GM18873 (cell line): ENCODE measurements around the gene FOLH1.
"Not testable (repeated sequence)": the region's sequence is repeated elsewhere in the genome, so short reads cannot be mapped to it uniquely, and the experiment has no call there.

ENCODE experiments used
- ATAC-seq: cut with Tn5 transposase; IDR thresholded peaks from one replicate; pipeline ENCODE4 v1.9.1; 2021; ENCODE audit warnings: mild to moderate bottlenecking, moderate library complexity, moderate number of reproducible peaks; ENCODE audit not compliant: unreplicated experiment, low FRiP score

FOLH1 gene

GRCh38 chr11:49185597-49185996, 22.8 kb downstream of the FOLH1 start:
- not testable (repeated sequence) for ATAC-seq

GRCh38 chr11:49184756-49185155, 23.6 kb downstream of the FOLH1 start:
- ATAC-seq: not testable (repeated sequence)

GRCh38 chr11:49177936-49178335, 30.5 kb downstream of the FOLH1 start:
- not testable (repeated sequence) for ATAC-seq

GRCh38 chr11:49175378-49175777, 33.0 kb downstream of the FOLH1 start:
- ATAC-seq: not testable (repeated sequence)

GRCh38 chr11:49174691-49175366, 33.6 kb downstream of the FOLH1 start:
- not testable (repeated sequence) for ATAC-seq

GRCh38 chr11:49171613-49172012, 36.8 kb downstream of the FOLH1 start:
- ATAC-seq: not testable (repeated sequence)

- ATAC-seq: not testable (repeated sequence)
Measured at GRCh38 chr11:49169579-49169978, 38.8 kb downstream of the FOLH1 start.

- ATAC-seq: not testable (repeated sequence)
Measured at GRCh38 chr11:49168992-49169391, 39.4 kb downstream of the FOLH1 start.

GRCh38 chr11:49151211-49151610, 57.2 kb downstream of the FOLH1 start:
- no peak for ATAC-seq

GRCh38 chr11:49102356-49102755, 106.0 kb downstream of the FOLH1 start:
- ATAC-seq: not testable (repeated sequence)
